C4-2B (cell line): Measurements from ENCODE around the gene CGB1.

ENCODE experiments used
- H3K27ac ChIP-seq: fragments of 450-650 bp; 2 replicates; pipeline ENCODE4 v1.5.1; 2017
- CTCF ChIP-seq: fragments of 450-650 bp; conservative IDR thresholded peaks from 2 replicates; pipeline ENCODE4 v1.5.1; 2017; ENCODE audit warnings: mild to moderate bottlenecking
- ZFX ChIP-seq: fragments of 450-650 bp; IDR thresholded peaks from 2 replicates; pipeline ENCODE4 v1.6.1; 2017

Gene CGB1

GRCh38 chr19:48987323-48987722 lies 49.4 kb downstream of the CGB1 start:
- TF ChIP-seq CTCF (no peak), ZFX (no peak)
- H3K27ac ChIP-seq, result no peak overlapping the region

- no peak for TF ChIP-seq ZFX
- no peak for TF ChIP-seq CTCF
- H3K27ac ChIP-seq, result no peak overlapping the region
Measured at GRCh38 chr19:48986211-48986610, 50.5 kb downstream of the CGB1 start.

- no peak overlapping the region for H3K27ac ChIP-seq
- TF ChIP-seq CTCF, result no peak
- no peak for TF ChIP-seq ZFX
Measured at GRCh38 chr19:48985711-48986110, 51.0 kb downstream of the CGB1 start.
